ENCODE measurements around the gene MAP3K15. TPM values are rescaled to one million over a fixed set of nuclear protein-coding genes. Genes with fewer than 3 reads are reported as not detected.
A peak's percentile ranks its signal among the peaks of the same experiment; 100 is the strongest.

Gene MAP3K15
- total RNA-seq: 0.25 TPM

GRCh38 chrX:19514791-19515614 lies at the start of gene MAP3K15:
Gene MAP3K15, minus strand, starts transcription at chrX:19515508. Its CDS starts 247 bp downstream, at chrX:19515261.
- no peak for DNase-seq (ENCODE audit: extremely low spot score in 2 of 2)
- H3K27me3 ChIP-seq: no peaks in the 10 kb centered on the region
- H3K4me1 ChIP-seq: peaks cover 7% of the 10 kb centered on the region
- no peak within 1 kb of the TSS for H3K27ac ChIP-seq
- peak within 1 kb of the TSS; percentile 33 to 36 for H3K4me3 ChIP-seq
- no peaks in the 10 kb centered on the region for H3K9me3 ChIP-seq
- H3K36me3 ChIP-seq: no peaks in the 10 kb centered on the region
- intact Hi-C loops (cut with DNase I): no loop called here
- no peak for TF ChIP-seq CTCF (IDR thresholded peaks at IDR 0.05)

GRCh38 chrX:19564606-19565005 lies 49.3 kb upstream of the MAP3K15 start:
- DNase-seq (ENCODE audit: extremely low spot score in 2 of 2): no peak
- intact Hi-C loops (cut with DNase I): no loop called here
- Histone ChIP-seq H3K4me3 (no peak overlapping the region), H3K9me3 (no peaks in the 10 kb centered on the region), H3K36me3 (no peaks in the 10 kb centered on the region), H3K27me3 (no peaks in the 10 kb centered on the region), H3K4me1 (no peaks in the 10 kb centered on the region), H3K27ac (no peak overlapping the region)
- TF ChIP-seq POLR2A (IDR thresholded peaks at IDR 0.05): no peak
- no peak for TF ChIP-seq CTCF (IDR thresholded peaks at IDR 0.05)
- TF ChIP-seq POLR2AphosphoS5 (IDR thresholded peaks at IDR 0.05; ENCODE audit: insufficient read depth in 1 of 2, low read depth in 1 of 2): no peak

GRCh38 chrX:19563746-19564145 lies 48.4 kb upstream of the MAP3K15 start:
- Histone ChIP-seq H3K4me1 (no peaks in the 10 kb centered on the region), H3K27me3 (no peaks in the 10 kb centered on the region), H3K36me3 (no peaks in the 10 kb centered on the region), H3K9me3 (no peaks in the 10 kb centered on the region), H3K4me3 (no peak overlapping the region), H3K27ac (no peak overlapping the region)
- DNase-seq (ENCODE audit: extremely low spot score in 2 of 2): no peak
- TF ChIP-seq POLR2A (IDR thresholded peaks at IDR 0.05): no peak
- no peak for TF ChIP-seq POLR2AphosphoS5 (IDR thresholded peaks at IDR 0.05; ENCODE audit: insufficient read depth in 1 of 2, low read depth in 1 of 2)
- TF ChIP-seq CTCF (IDR thresholded peaks at IDR 0.05): no peak
- intact Hi-C loops (cut with DNase I): no loop called here

- no peak overlapping the region for H3K4me3 ChIP-seq
- no peak for DNase-seq (ENCODE audit: extremely low spot score in 2 of 2)
- no peak overlapping the region for H3K27ac ChIP-seq
- intact Hi-C loops (cut with DNase I): no loop called here
- H3K9me3 ChIP-seq: no peaks in the 10 kb centered on the region
- no peaks in the 10 kb centered on the region for H3K4me1 ChIP-seq
- H3K27me3 ChIP-seq: no peaks in the 10 kb centered on the region
- no peaks in the 10 kb centered on the region for H3K36me3 ChIP-seq
- no peak for TF ChIP-seq POLR2AphosphoS5 (IDR thresholded peaks at IDR 0.05; ENCODE audit: insufficient read depth in 1 of 2, low read depth in 1 of 2)
- no peak for TF ChIP-seq CTCF (IDR thresholded peaks at IDR 0.05)
- no peak for TF ChIP-seq POLR2A (IDR thresholded peaks at IDR 0.05)
Observed at GRCh38 chrX:19563327-19563726, 48.0 kb upstream of the MAP3K15 start.

GRCh38 chrX:19560611-19561010 lies 45.3 kb upstream of the MAP3K15 start:
- DNase-seq (ENCODE audit: extremely low spot score in 2 of 2): no peak
- Histone ChIP-seq H3K27me3 (no peaks in the 10 kb centered on the region), H3K36me3 (no peaks in the 10 kb centered on the region), H3K4me3 (no peak overlapping the region), H3K27ac (no peak overlapping the region), H3K4me1 (no peaks in the 10 kb centered on the region), H3K9me3 (no peaks in the 10 kb centered on the region)
- no peak for TF ChIP-seq POLR2AphosphoS5 (IDR thresholded peaks at IDR 0.05; ENCODE audit: insufficient read depth in 1 of 2, low read depth in 1 of 2)
- no peak for TF ChIP-seq POLR2A (IDR thresholded peaks at IDR 0.05)
- no peak for TF ChIP-seq CTCF (IDR thresholded peaks at IDR 0.05)
- intact Hi-C loops (cut with DNase I): no loop called here

Data from vagina (tissue), 2 donors.